ENCODE results near the gene SPNS3.

- no peak for TF ChIP-seq ZSCAN29 (IDR thresholded peaks at IDR 0.05)
- no peak for TF ChIP-seq FOXM1 (IDR thresholded peaks at IDR 0.05; ENCODE audit: low read depth, low read length)
These were observed 44.7 kb upstream of the SPNS3 start for GRCh38 chr17:4389079-4389478.
